NCI-H1436 (cell line): ENCODE results near the gene RILP.

ENCODE experiments used
- DNase-seq: peaks from one replicate; lab custom pipeline; 2025; lab: John Stamatoyannopoulos, UW

The RILP gene

DNA sequence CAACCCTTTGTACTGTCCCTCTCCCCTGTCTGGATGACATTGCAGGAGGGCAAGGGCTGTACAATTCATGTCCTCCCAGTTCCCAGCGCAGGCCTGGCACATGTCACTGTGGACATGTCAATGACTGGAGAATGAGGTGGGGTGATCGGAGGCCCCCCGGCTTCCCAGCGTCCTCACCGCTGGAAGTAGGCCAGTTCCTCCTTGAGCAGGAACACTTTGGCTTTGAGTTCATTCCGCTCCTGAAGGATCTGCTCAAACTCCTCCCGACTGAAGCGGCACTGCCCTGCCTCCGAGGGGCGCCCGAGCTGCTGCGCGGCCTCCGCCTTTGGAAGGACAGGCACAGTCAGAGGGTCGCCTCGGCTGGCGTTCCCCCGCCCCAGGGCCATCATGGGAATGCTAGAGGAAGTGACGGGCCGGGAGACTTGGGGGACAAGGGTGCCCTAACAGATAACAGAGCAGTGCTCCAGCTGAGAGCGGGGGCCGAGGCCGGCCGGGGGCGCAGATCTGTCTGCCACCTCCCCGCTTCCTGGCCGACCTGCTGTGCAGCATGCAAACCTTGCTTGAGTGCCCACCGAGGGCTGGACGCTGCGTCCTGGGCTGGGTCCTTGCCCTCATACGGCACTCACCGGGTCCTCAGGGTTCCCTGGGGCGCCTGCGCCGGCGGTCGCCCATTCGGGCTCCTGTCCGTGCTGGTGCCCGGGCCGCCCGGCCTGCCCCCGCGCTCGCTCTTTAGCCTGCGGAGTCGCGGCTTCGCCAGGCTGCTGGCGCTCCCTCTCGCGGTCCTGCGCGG is 1.3 kb downstream of the RILP start:
- DNase-seq: no peak

GRCh38 chr17:1647802-1648171 is 1.9 kb downstream of the RILP start:
- no peak for DNase-seq

- DNase-seq: no peak
Observed at GRCh38 chr17:1646199-1646875, 3.3 kb downstream of the RILP start.

GRCh38 chr17:1645207-1646171 is 4.2 kb downstream of the RILP start, which contains the start of gene SCARF1:
Gene SCARF1 (minus strand): TSS chr17:1645732. CDS start chr17:1645697, 35 bp downstream.
- no peak for DNase-seq

DNA sequence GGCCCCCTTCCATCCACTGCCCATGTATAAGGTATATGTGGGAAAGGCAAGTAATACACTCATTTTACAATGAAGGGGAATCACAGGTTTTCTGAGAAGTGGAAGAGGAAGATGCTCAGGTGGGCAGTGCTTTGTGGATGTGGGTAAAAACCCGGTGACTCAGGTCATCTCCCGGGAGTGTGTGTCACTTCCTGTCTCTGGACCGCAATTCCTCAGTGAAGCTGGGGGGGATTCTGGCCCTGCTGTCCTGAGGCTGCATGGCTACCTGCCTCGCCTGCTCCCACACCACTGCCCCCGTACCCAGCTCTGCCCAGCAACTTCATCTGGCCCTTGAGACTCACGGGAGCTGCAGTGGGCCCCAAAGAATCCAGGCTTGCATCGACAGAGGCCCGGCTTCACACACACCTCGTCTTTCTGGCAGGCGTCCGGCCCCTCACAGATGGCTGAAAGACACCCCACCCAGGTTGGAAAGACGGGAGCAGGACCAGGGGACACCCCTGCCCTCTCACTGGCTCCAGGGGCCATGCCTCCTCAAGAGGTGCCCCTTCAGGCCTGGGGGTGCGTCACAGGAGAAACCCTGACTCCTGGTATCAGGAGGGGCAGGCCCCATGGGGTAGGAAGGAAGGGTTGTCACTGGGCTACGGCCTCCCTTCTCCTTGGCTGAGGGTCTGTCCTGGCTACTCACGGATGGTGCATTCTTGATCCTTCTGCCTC is 5.0 kb downstream of the RILP start:
- DNase-seq: no peak

- no peak for DNase-seq
Observed at GRCh38 chr17:1643999-1644492, 5.6 kb downstream of the RILP start.

DNA sequence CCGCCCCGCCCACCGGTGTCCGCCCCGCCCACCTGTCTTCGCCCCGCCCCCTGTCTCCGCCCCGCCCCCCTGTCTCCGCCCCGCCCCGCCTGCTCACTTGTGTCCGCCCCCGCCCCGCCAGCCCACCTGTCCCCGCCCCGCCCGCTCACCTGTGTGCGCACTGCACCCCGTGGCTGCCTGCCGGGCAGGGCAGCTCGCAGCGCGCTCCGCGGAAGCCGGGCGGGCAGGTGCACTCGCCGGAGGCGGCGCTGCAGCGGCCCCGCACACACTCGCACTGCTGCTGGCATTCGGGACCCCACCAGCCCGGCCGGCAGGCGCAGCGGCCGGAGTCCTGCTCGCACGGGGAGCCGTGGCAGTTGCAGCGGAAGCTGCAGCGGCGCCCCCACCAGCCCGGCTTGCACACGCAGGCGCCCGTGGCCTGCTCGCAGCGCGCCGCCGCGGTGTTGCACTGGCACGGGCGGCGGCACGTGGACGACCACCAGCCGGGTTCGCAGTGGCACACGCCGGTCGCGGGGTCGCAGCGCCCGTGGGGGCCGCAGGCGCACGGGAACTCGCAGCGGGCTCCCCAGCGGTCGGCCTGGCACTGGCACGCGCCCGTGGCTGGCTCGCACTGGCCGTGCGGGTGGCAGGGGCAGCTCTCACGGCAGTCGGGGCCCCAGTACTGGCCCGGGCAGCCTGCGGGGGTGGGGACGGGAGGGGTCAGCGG is 6.2 kb downstream of the RILP start:
- DNase-seq: peak; percentile 64

GRCh38 chr17:1641065-1641403 is 8.6 kb downstream of the RILP start:
- DNase-seq: no peak

DNA sequence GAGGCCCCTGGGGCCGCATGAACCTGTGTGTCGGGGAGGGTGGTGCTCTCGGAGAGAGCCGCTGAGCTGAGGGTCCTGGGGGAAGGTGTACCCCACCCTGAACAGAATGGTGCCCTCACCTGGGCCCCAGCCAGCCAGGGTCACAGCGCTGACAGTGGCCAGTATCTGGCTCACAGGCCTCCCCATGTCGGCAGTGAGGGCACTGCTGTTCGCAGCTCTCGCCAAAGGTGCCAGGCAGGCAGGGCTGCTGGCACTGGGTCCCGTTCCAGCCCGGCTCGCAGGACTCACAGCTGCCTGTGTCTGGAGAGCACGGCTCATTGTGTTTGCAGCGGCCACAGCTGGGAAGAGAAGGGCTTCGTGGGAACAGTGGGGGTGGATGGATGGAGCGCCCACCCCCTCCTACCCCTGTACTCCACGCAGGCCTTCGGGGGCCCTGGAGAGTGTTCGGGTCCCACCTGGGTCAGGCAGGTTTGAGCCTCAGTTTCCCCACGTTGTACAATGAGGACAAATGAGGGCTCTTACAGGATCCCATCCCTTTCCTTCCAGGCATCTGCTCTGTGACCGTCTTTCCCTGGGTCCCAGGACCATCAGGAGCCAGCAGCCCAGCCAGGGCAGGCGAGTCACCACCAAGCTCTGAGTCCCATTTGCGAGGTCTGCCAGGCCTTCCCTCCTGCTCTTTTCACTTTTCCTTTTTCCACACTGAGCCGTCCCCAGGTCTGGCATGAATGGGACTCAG is 9.2 kb downstream of the RILP start:
- DNase-seq: no peak

DNA sequence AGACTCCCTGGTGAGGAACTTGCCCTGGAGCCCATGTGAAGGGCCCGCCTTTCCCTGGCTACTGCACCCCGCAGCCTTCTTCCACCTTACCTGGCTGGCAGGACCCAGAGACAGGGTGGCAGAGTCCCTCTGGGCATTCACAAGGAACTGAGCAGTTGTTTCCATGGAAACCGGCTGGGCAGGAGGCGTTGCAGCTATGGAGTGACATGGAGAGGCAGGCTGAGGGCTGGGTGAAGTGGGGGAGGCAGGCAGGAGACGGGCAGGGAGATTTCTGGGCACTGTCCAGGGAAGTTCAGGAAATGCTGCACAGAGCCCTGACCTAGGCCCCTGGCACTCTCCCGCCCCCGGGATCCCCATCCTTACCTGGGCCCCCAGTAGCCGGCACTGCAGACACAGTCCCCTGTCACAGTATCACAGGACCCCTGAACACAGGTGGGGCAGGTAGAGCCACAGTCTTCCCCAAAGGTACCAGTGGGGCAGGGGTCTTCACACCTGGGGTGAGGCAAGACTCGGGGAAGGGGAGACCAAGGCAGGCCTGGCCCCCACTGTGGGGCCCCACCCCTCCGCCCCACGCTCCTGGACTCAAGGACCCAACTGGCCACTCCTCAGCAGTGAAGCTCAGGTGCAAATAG is 10.0 kb downstream of the RILP start:
- DNase-seq: peak; percentile 54

DNA sequence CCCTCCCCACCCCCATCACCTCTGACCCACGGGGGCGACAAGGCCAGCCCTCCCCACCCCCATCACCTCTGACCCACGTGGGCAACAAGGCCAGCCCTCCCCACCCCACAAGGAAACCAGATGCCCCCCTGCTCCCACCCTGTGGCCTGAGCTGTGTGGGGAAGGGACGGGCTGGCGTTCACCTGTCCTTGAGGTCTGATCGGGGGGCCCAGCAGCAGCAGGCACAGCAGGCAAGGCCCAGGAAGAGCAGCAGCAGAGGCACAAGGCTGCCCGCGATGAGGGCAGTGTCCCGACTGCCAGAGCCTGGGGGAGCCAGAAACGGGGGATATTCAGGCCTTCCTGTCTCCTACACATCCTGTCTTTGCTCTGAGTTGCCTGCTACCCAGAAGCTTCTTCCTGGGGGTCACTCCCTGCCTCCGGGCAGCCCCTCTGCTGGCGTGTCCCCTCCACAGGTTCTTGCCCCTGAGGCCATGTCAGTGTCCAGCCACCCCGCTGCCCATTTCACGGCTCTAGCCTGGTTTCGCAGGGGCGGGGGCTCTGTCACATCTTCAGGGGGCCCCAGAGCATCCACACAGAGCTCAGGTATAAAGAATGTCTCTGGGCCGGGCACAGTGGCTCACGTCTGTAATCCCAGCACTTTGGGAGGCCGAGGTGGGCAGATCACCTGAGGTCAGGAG is 10.9 kb downstream of the RILP start:
- no peak for DNase-seq

GRCh38 chr17:1638171-1638590 is 11.5 kb downstream of the RILP start:
- DNase-seq: no peak

DNA sequence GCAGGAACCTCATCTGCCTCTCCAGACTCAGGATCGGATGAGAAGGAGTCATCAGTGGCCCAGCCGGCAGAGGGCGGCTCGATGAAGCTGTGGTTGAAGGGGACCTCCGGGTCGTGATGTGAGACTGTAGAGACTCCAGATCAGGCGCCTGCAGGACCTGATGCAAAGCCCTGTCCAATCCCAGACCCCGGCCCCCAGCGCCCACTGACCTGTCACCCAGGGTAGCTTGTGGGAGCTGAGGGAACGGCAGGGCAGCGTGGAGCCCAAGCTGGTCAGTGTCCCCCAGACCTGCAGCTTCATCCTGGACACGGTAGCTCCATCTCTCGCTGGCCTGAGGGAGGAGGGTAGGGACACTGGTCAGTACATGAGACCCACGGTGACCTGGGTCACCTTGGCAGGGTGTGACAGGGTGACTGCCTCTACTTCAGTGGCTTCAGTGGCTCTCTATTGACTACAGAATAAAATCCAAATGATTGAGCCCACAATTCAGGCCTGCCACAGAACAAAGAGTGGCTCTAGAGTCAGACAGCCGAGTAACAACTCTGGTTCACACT is 12.9 kb downstream of the RILP start:
- no peak for DNase-seq

GRCh38 chr17:1635675-1636465 is 13.8 kb downstream of the RILP start:
- DNase-seq: no peak

DNA sequence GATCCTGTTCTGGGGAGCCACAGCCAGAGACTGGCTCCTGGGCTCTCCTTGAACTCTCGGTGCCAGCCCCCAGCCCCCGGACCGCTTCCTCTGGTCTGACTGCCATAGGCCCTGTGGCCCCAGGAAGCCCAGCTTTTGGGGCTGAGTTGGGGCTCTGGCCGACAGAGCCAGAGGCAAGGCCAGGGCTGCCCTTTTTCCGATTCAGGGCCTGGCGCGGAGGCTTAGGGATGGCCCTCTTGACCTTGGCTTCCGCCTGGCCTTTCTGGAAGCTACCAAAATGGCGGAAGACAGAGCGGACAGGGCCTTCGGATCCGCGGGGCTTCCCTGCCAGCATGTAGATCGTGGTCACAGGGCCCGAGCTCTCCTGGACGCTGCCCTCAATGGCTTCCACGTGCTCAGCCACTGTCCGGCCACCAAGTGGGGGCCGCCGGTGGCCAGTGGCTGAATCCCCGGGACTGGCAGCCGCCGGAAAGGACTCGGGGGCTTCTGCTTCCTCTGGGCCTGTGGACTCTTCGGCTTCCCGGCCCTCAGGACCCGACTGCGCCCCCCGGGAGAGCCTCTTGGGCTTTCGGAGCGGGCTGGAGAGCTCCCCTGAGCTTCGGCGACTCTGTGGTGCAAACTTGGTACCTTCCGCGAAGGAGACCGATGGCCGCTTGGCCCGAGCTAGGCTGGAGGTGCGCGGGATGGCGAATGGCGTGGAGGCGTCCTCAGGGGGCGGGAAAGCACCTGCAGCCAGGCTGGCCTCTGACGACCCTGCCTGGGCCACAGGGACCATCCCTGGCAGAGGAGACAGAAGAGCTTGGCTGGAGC is 14.6 kb downstream of the RILP start:
- DNase-seq: no peak

DNA sequence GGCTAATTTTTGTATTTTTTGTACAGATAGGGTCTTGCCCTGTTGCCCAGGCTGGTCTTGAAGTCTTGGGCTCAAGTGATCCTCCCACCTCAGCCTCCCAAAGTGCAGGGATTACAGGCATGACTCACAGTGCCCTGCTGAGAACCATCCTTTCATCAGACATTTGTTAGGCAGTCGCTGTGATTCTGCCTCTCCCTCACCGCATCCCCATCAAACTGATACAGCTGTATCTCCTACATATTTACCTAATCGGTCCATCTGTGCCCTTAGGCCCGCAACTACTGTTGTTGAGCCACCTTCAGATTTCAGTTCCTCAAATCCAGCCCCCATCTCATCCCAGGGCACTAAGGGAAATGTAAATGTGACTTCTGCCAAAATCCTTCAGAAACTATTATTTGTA is 19.0 kb downstream of the RILP start:
- DNase-seq: no peak
